Stimulated activated CD4-positive, alpha-beta T cell treated with anti-CD3 and anti-CD28 coated beads, Interleukin-15, amount 100 ng/mL, for 1 hour (primary cell): Measurements from ENCODE around the gene NPR3.

Experiments used
- DNase-seq, 2 donors: peaks; one replicate each; pipeline ENCODE4 v3.0.0-alpha.2; 2020; ENCODE audit warnings: low read depth in 1 of 2, low spot score in 1 of 2

Gene NPR3

GRCh38 chr5:32710550-32711361 lies at the start of gene NPR3:
TSS of gene NPR3 (plus strand) at chr5:32711321. CDS start at chr5:32711777, 456 bp downstream.
- no peak for DNase-seq

- no peak for DNase-seq
Observed at GRCh38 chr5:32664523-32664922, 46.6 kb upstream of the NPR3 start.

- DNase-seq, result no peak
Observed at GRCh38 chr5:32668552-32668951, 42.6 kb upstream of the NPR3 start.

GRCh38 chr5:32673272-32673671 lies 37.8 kb upstream of the NPR3 start:
- no peak for DNase-seq

- DNase-seq, result no peak
Observed at GRCh38 chr5:32677023-32677422, 34.1 kb upstream of the NPR3 start.

GRCh38 chr5:32678472-32678871 lies 32.6 kb upstream of the NPR3 start:
- no peak for DNase-seq

- no peak for DNase-seq
Observed at GRCh38 chr5:32679218-32679617, 31.9 kb upstream of the NPR3 start.

GRCh38 chr5:32680183-32680582 lies 30.9 kb upstream of the NPR3 start:
- DNase-seq, result no peak

GRCh38 chr5:32683125-32683524 lies 28.0 kb upstream of the NPR3 start:
- DNase-seq, result no peak

- DNase-seq, result no peak
Observed at GRCh38 chr5:32684260-32684659, 26.9 kb upstream of the NPR3 start.

GRCh38 chr5:32686799-32687498 lies 24.2 kb upstream of the NPR3 start:
- DNase-seq, result no peak

- DNase-seq, result no peak
Observed at GRCh38 chr5:32687499-32687831, 23.7 kb upstream of the NPR3 start.

GRCh38 chr5:32690153-32690552 lies 21.0 kb upstream of the NPR3 start:
- DNase-seq, result no peak

- no peak for DNase-seq
Observed at GRCh38 chr5:32690666-32691065, 20.5 kb upstream of the NPR3 start.

- DNase-seq, result no peak
Observed at GRCh38 chr5:32692036-32692746, 18.9 kb upstream of the NPR3 start.

GRCh38 chr5:32703957-32704356 lies 7.2 kb upstream of the NPR3 start:
- DNase-seq, result no peak

GRCh38 chr5:32707418-32707997 lies 3.6 kb upstream of the NPR3 start:
- DNase-seq, result no peak

GRCh38 chr5:32708949-32709348 lies 2.2 kb upstream of the NPR3 start:
- no peak for DNase-seq

- no peak for DNase-seq
Observed at GRCh38 chr5:32709750-32710549, 1.2 kb upstream of the NPR3 start.

- DNase-seq, result no peak
Observed at GRCh38 chr5:32711362-32711680, 200 bp downstream of the NPR3 start.
